Cortex of kidney (tissue), 1 donor: Measurements from ENCODE around the gene FOXO6.

Source experiments
- DNase-seq: peaks from one replicate; lab custom pipeline; 2025; lab: John Stamatoyannopoulos, UW

Gene FOXO6

GRCh38 chr1:41385398-41386195 is 24.4 kb downstream of the FOXO6 start:
- no peak for DNase-seq

GRCh38 chr1:41386196-41386663 is 25.0 kb downstream of the FOXO6 start:
- no peak for DNase-seq

DNA sequence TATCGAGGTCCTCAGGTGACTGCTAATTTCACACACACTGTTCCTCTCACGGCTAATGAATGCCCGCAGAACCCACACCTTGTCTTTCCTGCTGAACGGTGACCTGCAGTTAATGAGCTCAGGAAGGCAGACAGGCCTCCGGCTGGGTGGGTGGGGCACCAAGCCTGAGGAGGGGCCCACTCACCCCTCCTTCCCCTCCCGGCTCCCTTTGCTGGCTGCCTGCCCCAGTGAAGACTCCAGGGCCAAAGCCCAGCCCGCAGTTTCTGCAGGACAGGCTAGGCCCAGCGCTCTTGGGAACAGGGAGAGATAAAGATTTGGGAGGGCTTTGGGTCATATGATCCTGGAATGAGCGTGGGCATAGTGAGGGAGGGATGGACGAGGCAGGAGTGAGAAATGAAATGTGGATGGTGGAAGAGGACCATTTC is 26.4 kb downstream of the FOXO6 start:
- DNase-seq, result no peak

DNA sequence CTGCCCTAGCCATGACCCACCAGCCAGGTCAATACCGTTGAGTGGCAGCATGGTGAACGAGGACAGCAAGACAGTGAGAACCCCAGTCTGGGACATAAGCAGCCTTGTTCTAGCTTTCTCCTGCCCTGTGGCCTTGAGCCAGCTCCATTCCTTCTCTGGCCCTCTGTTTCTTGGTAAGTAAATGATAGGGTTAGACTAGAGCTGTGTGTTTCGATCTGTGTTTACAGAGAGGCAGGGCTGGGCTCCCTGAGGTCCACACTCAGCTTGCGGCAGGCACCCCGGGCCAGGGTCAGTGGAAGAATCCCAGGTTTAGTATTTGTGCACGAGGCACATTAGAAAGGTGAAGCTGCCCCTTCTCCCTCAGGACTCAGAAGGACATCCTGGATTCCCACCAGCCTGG is 27.3 kb downstream of the FOXO6 start:
- DNase-seq, result no peak

- DNase-seq, result no peak
These were observed 27.8 kb downstream of the FOXO6 start for GRCh38 chr1:41389009-41389408.

GRCh38 chr1:41390166-41390565 is 28.9 kb downstream of the FOXO6 start:
- no peak for DNase-seq

- no peak for DNase-seq
These were observed 29.3 kb downstream of the FOXO6 start for GRCh38 chr1:41390573-41390972.

DNA sequence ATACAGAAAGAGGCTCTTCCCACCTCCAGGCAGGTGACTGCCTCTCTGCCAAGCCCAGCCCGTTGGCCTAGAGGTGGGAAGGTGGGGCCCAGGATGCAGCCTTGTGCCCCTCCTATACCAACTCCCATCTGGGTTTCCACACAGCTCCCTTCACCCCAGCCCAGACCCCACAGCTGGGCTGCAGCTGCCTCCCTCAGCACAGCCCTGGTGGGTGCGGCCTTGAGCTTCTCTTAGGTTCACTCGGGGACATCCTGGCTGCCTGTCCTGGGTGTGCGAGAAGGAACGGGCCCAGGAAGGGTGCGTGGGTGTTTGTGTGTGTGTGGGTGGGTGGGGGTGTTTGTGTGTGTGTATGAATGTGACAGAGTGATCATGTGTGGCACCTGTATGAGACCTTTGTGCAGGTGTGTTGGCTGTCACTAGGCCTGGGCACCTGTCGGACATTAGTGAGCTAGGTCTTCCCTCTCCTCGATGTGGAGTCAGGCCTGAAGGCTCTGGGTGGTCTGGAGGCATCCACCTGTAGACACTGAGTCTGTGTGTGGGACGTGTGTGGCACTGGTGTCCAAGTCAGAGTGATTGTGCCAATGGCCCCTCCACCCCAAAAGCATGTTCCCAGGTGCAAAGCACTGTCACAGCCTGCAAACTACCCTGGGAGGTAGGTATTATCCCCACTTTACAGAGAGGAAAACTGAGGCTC is 30.7 kb downstream of the FOXO6 start:
- DNase-seq, result no peak

GRCh38 chr1:41392528-41392924 is 31.3 kb downstream of the FOXO6 start:
- DNase-seq, result no peak

- no peak for DNase-seq
These were observed 32.6 kb downstream of the FOXO6 start for GRCh38 chr1:41393716-41394368.

DNA sequence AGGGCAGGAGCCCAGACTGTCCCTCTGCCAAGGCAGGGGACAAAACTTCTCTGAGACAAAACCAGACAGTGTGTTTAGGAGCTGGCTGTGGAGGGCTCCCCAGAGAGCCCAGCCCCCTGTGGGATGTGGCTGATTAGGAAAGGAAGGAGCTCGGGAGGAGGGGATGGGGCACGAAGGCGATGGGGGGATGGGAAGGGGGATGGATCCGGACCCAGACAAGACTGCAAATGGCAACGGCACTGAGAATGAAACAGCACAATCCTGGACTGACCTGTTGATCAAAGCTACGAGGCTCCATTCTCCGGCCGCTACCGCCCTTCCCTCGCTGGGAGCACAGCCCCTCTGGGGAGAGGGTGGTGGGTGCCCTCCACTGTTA is 33.1 kb downstream of the FOXO6 start:
- DNase-seq, result no peak

DNA sequence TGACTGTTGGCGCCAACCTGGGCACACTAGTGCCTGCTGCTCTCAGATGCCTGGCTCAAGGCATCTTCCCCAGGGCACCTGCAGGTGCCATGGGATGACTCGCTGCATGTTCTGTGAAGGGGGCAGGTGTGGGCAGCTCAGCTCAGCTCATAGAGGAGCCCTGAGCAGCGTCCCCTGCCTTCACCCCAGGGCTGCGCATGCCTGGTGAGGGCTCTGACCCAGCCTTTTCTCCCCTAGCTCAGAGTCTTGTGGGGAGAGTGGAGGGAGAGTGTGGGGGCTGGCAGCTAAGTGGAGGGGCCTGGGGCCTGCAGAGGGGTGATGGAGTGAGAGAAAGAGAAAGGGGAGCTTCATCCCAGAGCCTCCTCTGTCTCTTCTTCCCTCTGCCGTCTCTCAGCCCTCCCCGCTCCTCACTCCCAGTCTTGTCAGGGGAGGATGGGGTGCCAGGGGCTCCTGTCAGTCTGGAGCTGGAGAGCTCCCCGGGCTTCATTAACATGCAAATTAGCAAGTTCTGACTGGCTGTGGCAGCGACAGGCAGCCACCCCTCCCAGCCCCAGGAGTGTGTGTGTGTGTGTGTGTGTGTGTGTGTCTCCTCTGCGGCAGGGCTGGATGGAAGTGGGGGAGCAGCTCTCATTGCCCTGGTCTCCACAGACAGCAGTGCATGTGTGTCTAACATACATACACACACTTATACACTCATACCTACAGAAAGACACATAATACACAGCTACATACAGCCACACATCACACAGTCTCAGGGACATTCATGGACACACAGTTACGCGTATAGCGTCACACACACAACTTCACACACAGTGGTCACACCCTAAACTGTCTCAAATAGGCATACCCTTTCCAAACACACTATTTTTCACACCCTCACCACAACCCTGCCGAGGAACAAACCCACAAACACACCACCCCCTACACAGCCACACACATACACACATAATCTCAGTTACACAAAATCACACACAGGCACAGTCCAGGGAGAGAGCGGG is 34.0 kb downstream of the FOXO6 start:
- no peak for DNase-seq

DNA sequence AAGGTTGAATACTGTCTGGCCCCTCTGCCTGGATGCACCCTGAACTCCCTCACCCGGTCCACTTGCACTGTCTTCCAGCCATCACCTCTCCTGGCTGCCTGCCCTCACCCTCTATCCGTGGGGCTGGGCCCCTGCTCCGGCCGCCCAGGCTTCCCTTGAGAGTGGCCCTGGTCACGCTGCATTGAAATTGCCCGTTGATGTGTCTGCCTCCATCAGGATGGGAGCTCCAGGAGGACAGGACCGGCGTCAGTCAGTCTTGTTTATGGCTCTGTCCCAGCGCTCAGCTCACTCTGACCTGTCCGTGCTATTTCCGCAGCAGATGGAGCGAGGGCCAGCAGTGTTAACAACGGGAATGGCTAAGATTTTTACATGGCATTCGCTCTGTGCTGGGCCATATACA is 34.9 kb downstream of the FOXO6 start:
- no peak for DNase-seq

- DNase-seq, result no peak
These were observed 35.8 kb downstream of the FOXO6 start for GRCh38 chr1:41397020-41397419.

- no peak for DNase-seq
These were observed 36.6 kb downstream of the FOXO6 start for GRCh38 chr1:41397753-41398330.

- DNase-seq, result no peak
These were observed 38.0 kb downstream of the FOXO6 start for GRCh38 chr1:41399145-41399795.

GRCh38 chr1:41400225-41400624 is 39.0 kb downstream of the FOXO6 start:
- no peak for DNase-seq

GRCh38 chr1:41401899-41402298 is 40.7 kb downstream of the FOXO6 start:
- DNase-seq, result no peak

- DNase-seq, result no peak
These were observed 43.1 kb downstream of the FOXO6 start for GRCh38 chr1:41404308-41404761.

DNA sequence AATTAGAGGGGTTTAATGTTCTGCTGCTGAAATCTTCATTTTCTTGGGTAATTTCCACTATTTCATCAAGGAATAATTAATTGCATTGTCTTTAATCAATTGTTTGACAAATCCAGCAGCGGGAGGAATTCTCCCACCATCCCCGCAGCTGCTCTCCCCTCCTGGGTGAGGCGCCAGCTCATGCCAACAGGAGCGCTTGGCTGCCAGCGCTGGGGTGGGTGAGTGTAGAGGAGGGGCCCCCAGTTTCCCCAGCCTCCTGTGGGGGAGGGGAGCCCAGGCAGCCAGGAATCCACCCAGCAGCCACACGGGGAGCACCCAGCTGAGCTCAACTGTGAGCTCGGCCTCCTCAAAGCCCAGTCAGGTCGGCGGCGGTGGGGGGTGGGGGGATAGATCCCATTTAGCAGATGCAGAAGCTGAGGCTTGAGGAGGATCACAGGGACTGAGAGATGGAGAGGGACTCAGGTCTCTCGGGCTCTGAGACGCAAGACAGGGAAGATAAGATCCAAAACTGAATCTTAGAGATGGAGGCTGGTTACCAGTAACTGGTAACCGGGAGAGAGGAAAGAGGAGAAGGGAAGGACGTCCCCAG is 46.5 kb downstream of the FOXO6 start:
- DNase-seq, result no peak
